ENCODE data around the gene PRM3. TPM values are rescaled to one million over a fixed set of nuclear protein-coding genes. Genes with fewer than 3 reads are reported as not detected.

PRM3 gene
- total RNA-seq, 1 donor from 2014 or later = not detected

GRCh38 chr16:11262915-11263314, 10.5 kb downstream of the PRM3 start:
- no peaks in the 10 kb centered on the region for H3K4me1 Mint-ChIP-seq

DNA sequence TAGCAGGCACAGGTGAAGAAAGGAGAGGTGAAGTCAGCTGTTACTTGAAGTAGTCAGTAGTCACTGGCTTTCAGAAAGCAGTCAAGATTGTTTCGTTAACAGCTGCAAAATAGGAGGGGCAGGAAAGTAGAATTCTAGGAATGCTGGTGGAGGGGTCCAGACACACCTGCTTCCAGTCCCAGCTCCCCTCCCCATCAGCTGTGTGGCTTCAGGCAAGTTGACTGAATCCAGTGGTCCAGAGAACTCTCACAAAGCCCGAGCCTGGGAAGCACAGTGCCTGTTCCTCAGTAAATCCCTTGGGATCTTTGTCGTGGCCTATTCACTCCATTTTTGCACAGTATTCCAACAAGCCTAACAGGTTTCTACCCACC, 12.8 kb downstream of the PRM3 start:
- Mint-ChIP-seq H3K9me3 (no peaks in the 10 kb centered on the region), H3K36me3 (no peaks in the 10 kb centered on the region), H3K27ac (no peak overlapping the region), H3K4me1 (peaks cover 6% of the 10 kb centered on the region), H3K4me3 (no peak overlapping the region), H3K27me3 (ENCODE audit: insufficient read depth, low read depth) (peaks cover 10% of the 10 kb centered on the region)
- Histone ChIP-seq H3K9ac (no peak overlapping the region), H3F3A (ENCODE audit: low read depth) (peaks cover 6% of the 10 kb centered on the region), H3K4me1 (peaks cover 3% of the 10 kb centered on the region), H3K27ac (no peak overlapping the region), H3K36me3 (no peaks in the 10 kb centered on the region), H3K27me3 (peaks cover 6% of the 10 kb centered on the region), H3K4me3 (no peak overlapping the region), H4K20me1 (ENCODE audit: low read depth) (no peaks in the 10 kb centered on the region), H3K79me2 (ENCODE audit: low read depth) (no peaks in the 10 kb centered on the region), H3K4me2 (no peak overlapping the region), H2AFZ (replicated peaks) (no peak overlapping the region), H3K9me3 (ENCODE audit: low read depth) (no peaks in the 10 kb centered on the region)
- no peak for DNase-seq (ENCODE audit: low spot score)
- no peak for TF ChIP-seq EZH2 (IDR thresholded peaks at IDR 0.05)
- no peak for TF ChIP-seq CTCF (IDR thresholded peaks at IDR 0.05)
- no peak for TF ChIP-seq EZH2phosphoT487 (IDR thresholded peaks at IDR 0.05)

More at GRCh38 chr16:11262915-11263314, 10.5 kb downstream of the PRM3 start:
- no peak for DNase-seq (ENCODE audit: low spot score)
- no peak overlapping the region for H3K4me3 ChIP-seq
- no peaks in the 10 kb centered on the region for H4K20me1 ChIP-seq (ENCODE audit: low read depth)
- TF ChIP-seq EZH2 (IDR thresholded peaks at IDR 0.05) (no peak), EZH2phosphoT487 (IDR thresholded peaks at IDR 0.05) (no peak), CTCF (IDR thresholded peaks at IDR 0.05) (no peak)
- Mint-ChIP-seq H3K9me3 (no peaks in the 10 kb centered on the region), H3K27me3 (ENCODE audit: insufficient read depth, low read depth) (peaks cover 10% of the 10 kb centered on the region), H3K36me3 (no peaks in the 10 kb centered on the region), H3K4me3 (no peak overlapping the region), H3K27ac (no peak overlapping the region)
- H3K4me1 ChIP-seq = no peaks in the 10 kb centered on the region
- H2AFZ ChIP-seq (replicated peaks) = no peak overlapping the region
- H3K4me2 ChIP-seq = no peak overlapping the region
- no peaks in the 10 kb centered on the region for H3K9me3 ChIP-seq (ENCODE audit: low read depth)
- no peaks in the 10 kb centered on the region for H3K27me3 ChIP-seq
- H3K36me3 ChIP-seq = no peaks in the 10 kb centered on the region
- no peak overlapping the region for H3K27ac ChIP-seq
- no peaks in the 10 kb centered on the region for H3F3A ChIP-seq (ENCODE audit: low read depth)
- H3K79me2 ChIP-seq (ENCODE audit: low read depth) = no peaks in the 10 kb centered on the region
- no peak overlapping the region for H3K9ac ChIP-seq

DNA sequence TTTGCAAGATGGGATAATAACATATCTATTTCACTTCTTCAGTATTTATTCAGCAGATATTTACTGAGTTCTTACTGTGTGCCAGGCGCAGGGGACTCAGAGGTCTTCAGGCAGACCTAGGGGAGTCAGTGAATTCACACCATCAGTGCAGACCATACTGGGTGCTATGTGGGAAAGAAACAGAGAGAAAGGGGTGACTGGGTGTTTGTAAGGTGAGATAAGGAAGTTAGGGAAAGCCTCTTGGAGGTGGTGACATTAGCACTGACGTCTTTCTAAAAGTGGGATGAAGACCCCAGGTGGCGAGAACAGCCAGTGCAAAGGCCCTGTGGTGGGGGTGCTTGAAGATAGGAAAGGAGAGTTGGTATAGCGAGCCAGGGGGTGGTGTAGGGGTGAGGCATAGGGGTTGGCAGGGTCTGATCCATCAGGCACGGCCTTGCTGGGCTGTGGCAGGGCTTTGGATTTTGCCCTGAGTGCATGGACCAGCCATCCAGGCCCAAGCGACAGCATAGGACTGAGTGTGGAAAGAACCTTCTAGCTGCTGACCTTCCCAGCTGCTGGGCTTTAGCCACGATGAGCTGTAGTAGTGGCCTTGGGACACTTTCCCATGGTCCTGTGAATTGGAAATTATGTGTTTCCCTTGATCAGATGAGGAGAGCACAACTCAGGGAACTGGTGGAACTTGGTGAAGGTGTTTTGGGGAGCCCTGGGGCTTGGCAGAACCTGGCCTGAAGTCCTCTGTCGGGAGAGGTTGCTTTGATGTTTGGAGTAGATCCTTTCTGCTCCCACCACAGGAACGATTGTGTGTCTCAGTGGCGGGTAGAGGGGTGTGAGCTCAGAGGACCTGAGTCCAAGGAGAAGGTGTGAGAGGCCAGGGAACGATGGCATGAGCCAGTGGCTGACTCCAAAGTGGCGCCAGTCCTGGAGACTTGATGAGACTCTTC, 13.5 kb downstream of the PRM3 start:
- Mint-ChIP-seq H3K27me3 (ENCODE audit: insufficient read depth, low read depth) (peaks cover 10% of the 10 kb centered on the region), H3K27ac (no peak overlapping the region), H3K4me3 (no peak overlapping the region), H3K36me3 (no peaks in the 10 kb centered on the region), H3K4me1 (peaks cover 6% of the 10 kb centered on the region), H3K9me3 (no peaks in the 10 kb centered on the region)
- Histone ChIP-seq H2AFZ (replicated peaks) (no peak overlapping the region), H3K79me2 (ENCODE audit: low read depth) (no peaks in the 10 kb centered on the region), H3K4me2 (no peak overlapping the region), H3K9ac (no peak overlapping the region), H4K20me1 (ENCODE audit: low read depth) (no peaks in the 10 kb centered on the region), H3K36me3 (no peaks in the 10 kb centered on the region), H3K4me3 (no peak overlapping the region), H3K27me3 (peaks cover 12% of the 10 kb centered on the region), H3K4me1 (peaks cover 4% of the 10 kb centered on the region), H3K27ac (no peak overlapping the region), H3K9me3 (ENCODE audit: low read depth) (no peaks in the 10 kb centered on the region), H3F3A (ENCODE audit: low read depth) (peaks cover 6% of the 10 kb centered on the region)
- no peak for TF ChIP-seq EZH2 (IDR thresholded peaks at IDR 0.05)
- TF ChIP-seq CTCF (IDR thresholded peaks at IDR 0.05) = no peak
- TF ChIP-seq EZH2phosphoT487 (IDR thresholded peaks at IDR 0.05) = no peak
- DNase-seq (ENCODE audit: low spot score) = no peak
